ENCODE measurements around the gene RALGPS2. TPM values are rescaled to one million over a fixed set of nuclear protein-coding genes. Genes with fewer than 3 reads are reported as not detected.
"Not testable (repeated sequence)": the region's sequence is repeated elsewhere in the genome, so short reads cannot be mapped to it uniquely, and the experiment has no call there.

Gene RALGPS2
- total RNA-seq, 2 experiments from 2014 or later: 3.5 to 5.5 TPM

DNA sequence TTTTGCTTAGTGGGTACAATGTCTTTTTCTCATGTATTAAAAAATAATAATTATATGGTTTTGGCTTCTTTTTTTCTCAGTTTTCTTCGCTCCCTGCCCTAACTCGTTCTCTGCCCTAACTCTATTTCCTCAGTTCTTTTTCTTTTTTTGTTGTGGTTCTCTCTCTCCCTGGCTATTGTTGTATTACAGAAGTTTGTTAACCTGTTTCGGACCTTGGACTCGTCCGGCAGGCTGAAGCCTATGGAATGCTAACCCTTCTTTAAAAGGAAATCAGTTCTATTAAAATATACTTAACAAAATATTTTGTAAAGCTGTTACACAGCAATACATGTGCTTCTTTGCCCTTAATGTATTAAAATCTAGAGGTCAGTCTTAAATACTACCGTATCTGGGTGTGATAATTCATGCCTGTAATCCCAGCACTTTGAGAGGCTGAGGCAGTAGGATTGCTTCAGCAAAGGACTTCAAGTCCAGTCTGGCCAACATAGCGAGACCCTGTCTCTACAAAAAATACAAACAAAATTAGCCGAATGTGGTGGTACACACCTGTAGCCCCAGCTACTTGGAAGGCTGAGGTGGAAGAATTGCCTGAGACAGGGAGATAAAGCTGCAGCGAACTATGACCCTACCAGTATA, 81.7 kb downstream of the RALGPS2 start:
- Mint-ChIP-seq H3K36me3 (ENCODE audit: low read depth) (no peaks in the 10 kb centered on the region), H3K27me3 (no peaks in the 10 kb centered on the region), H3K4me1 (no peaks in the 10 kb centered on the region), H3K9me3 (no peaks in the 10 kb centered on the region), H3K4me3 (no peak overlapping the region), H3K27ac (no peak overlapping the region)
- ChIA-PET POLR2A (no interaction called here), CTCF (no interaction called here)
- DNase-seq: no peak

DNA sequence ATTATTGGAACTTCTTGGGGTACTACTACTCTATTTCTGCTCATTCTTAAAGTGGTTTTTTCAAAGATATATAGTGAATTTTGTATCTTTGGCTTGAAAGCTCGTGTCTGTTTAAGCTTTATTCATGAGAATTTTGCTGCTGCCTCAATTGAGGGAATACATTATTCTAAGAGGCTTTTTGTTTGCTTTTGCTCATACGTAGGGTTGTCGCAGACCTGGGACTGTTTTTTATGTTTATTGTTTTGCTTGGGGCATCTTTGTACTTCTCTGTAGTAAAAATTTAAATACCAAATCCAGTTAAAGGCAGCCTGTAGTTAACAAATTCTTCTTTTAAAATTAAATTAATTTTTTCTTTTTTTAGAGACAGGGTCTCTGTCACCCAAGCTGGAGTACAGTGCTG, 83.5 kb downstream of the RALGPS2 start:
- H3K27ac Mint-ChIP-seq: no peak overlapping the region
- no peaks in the 10 kb centered on the region for H3K4me1 Mint-ChIP-seq
- CTCF ChIA-PET: no interaction called here
- POLR2A ChIA-PET: no interaction called here
- no peaks in the 10 kb centered on the region for H3K27me3 Mint-ChIP-seq
- no peak for DNase-seq
- H3K36me3 Mint-ChIP-seq (ENCODE audit: low read depth): no peaks in the 10 kb centered on the region
- no peak overlapping the region for H3K4me3 Mint-ChIP-seq
- H3K9me3 Mint-ChIP-seq: no peaks in the 10 kb centered on the region

DNA sequence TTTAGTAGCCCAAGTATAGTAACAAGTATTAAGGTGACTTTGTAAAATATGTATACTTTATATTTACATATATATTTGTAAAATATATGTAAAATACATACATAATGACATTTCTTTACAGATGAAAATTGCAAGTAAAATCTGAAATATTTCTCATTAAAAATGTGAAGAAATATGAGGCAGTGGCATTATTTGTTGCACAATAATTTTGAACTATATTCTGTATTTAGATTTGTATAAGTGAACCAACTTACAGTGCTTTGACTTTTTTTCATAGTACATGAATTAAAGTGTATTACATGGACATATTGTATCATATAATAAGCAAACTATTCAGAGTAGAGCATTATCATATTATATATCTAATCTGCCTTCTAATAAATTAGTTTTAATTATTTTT, 85.5 kb downstream of the RALGPS2 start:
- H3K36me3 Mint-ChIP-seq (ENCODE audit: low read depth): no peaks in the 10 kb centered on the region
- no peaks in the 10 kb centered on the region for H3K4me1 Mint-ChIP-seq
- no peak for DNase-seq
- no peak overlapping the region for H3K4me3 Mint-ChIP-seq
- H3K9me3 Mint-ChIP-seq: no peaks in the 10 kb centered on the region
- H3K27ac Mint-ChIP-seq: no peak overlapping the region
- POLR2A ChIA-PET: no interaction called here
- CTCF ChIA-PET: no interaction called here
- H3K27me3 Mint-ChIP-seq: no peaks in the 10 kb centered on the region

DNA sequence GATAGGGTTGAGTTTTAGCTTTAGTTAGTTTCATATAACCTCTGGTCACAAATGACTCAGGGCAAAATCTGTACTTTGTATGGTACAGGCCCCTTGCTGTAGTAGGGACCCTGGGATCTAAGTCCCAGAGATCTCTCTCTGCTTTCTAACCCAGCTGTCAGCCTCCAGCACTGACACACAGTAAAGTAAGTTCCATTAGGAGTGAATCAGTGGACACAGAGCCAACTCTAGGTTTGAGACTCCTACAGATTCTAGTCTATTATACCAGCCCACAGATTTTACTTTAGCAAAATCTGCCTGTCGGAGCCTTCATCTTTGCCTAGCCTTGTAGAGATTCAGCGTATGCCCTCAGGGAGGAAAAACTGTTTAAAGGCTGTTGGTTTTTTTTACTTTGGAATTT, 93.4 kb downstream of the RALGPS2 start:
- no peak for DNase-seq
- H3K27ac Mint-ChIP-seq: no peak overlapping the region
- POLR2A ChIA-PET: no interaction called here
- H3K36me3 Mint-ChIP-seq (ENCODE audit: low read depth): no peaks in the 10 kb centered on the region
- CTCF ChIA-PET: no interaction called here
- no peaks in the 10 kb centered on the region for H3K27me3 Mint-ChIP-seq
- H3K4me3 Mint-ChIP-seq: no peak overlapping the region
- no peaks in the 10 kb centered on the region for H3K9me3 Mint-ChIP-seq
- no peaks in the 10 kb centered on the region for H3K4me1 Mint-ChIP-seq

DNA sequence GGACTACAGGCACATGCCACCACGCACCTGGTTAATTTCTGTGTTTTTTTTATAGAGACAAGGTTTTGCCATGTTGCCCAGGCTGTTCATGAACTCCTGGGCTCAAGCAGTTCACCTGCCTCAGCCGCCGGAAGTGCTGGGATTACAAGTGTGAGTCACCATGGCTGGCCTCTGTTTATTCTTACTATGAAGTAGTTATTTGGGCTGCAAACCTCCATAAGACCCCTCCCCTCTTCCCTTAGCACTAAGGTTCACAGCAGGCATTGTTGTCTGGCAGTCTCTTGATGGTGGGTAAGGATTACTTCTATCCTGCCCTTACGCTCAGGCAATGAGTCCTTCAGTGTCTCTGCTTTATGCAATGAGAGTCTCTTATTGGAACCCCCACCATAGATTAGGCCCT, 94.1 kb downstream of the RALGPS2 start:
- Mint-ChIP-seq H3K4me3 (no peak overlapping the region), H3K9me3 (no peaks in the 10 kb centered on the region), H3K27ac (no peak overlapping the region), H3K27me3 (no peaks in the 10 kb centered on the region), H3K36me3 (ENCODE audit: low read depth) (no peaks in the 10 kb centered on the region), H3K4me1 (no peaks in the 10 kb centered on the region)
- POLR2A ChIA-PET: no interaction called here
- DNase-seq: no peak
- CTCF ChIA-PET: interaction anchor here (1.7 kb wide), 1 partner anchor 11 kb away, joined by 4 read pairs; no protein-coding TSS in a partner anchor

DNA sequence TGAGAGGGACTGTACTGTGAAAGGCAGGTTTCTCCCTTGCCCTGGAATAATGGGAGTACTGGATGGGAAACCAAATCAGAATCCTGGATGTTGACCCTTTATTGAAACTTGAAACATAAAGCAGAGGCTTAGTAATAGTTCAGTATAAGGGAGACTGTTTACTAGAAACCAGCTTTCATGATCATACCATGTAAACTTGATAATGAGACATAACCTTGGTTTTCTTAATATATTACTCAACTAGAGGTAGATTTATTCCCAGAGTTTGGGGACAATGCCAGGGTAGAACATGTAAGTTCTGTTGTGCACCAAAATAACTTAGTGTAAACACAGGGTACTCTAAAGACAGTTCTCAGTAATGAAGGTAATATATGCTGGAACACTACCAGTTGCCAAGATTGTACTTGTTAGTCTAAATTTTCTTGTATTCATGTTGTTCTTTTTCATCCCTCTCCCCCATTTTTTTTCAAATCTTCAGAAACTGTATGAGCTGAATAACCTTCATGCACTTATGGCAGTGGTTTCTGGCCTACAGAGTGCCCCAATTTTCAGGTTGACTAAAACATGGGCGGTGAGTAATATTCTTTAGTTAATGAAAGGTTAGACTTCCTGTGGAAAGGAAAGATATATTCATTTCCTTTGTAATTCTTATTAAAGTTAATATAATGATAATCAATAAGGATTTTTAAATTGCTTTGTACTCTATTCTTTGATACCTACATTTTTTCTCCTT, 96.3 kb downstream of the RALGPS2 start:
- H3K27me3 Mint-ChIP-seq: no peaks in the 10 kb centered on the region
- ChIA-PET POLR2A (interaction anchor here (0.6 kb wide), 1 partner anchor 9 kb away, joined by 9 read pairs; no protein-coding TSS in a partner anchor), CTCF (no interaction called here)
- no peak for DNase-seq
- no peaks in the 10 kb centered on the region for H3K9me3 Mint-ChIP-seq
- H3K4me3 Mint-ChIP-seq: no peak overlapping the region
- H3K4me1 Mint-ChIP-seq: no peaks in the 10 kb centered on the region
- no peaks in the 10 kb centered on the region for H3K36me3 Mint-ChIP-seq (ENCODE audit: low read depth)
- no peak overlapping the region for H3K27ac Mint-ChIP-seq

DNA sequence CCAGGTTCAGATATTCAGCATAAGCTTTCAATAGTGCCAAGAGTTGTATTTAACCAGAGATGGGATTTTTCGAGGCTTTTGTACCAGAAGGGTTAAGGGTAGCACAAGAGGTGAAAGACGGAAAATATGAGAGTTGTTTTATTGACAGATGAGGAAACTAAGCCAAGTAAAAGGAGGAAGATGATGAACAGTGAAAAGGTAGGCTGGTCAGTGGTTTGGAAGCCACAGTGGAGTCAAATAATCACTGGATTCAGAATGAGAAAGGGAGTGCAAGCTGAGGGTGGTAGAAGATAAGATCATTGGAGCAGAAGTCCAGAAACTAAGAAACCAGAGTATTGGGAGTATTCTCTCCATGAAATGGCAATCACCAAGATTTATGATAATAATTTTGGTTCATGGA, 100.1 kb downstream of the RALGPS2 start:
- Mint-ChIP-seq H3K4me3 (no peak overlapping the region), H3K36me3 (ENCODE audit: low read depth) (no peaks in the 10 kb centered on the region), H3K27me3 (no peaks in the 10 kb centered on the region), H3K27ac (no peak overlapping the region), H3K9me3 (no peaks in the 10 kb centered on the region), H3K4me1 (no peaks in the 10 kb centered on the region)
- ChIA-PET CTCF (interaction anchor here (0.6 kb wide), 1 partner anchor 13 kb away, joined by 3 read pairs; no protein-coding TSS in a partner anchor), POLR2A (no interaction called here)
- no peak for DNase-seq

DNA sequence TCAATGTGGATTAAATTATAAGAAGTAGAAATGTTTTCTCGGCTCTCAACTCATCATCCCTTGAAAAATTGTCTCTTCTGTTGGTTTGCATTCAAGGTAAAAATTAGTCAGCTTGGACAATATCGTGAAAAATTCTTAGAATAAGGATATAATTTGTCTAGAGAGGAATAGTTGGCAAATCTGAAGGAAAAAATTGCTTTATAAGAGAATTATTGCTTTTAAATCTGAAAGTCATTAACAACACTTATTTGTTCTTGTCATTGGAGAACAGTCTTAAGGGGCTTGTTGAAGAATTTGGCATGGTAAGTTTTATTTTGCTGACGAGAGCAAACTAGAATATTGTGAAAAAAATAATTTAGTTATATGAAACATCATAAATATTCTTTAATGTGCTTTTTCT, 119.4 kb downstream of the RALGPS2 start:
- no peak overlapping the region for H3K27ac Mint-ChIP-seq
- peaks cover 3% of the 10 kb centered on the region for H3K9me3 Mint-ChIP-seq
- CTCF ChIA-PET: no interaction called here
- H3K27me3 Mint-ChIP-seq: no peaks in the 10 kb centered on the region
- H3K4me1 Mint-ChIP-seq: no peaks in the 10 kb centered on the region
- H3K4me3 Mint-ChIP-seq: no peak overlapping the region
- H3K36me3 Mint-ChIP-seq (ENCODE audit: low read depth): no peaks in the 10 kb centered on the region
- POLR2A ChIA-PET: no interaction called here
- no peak for DNase-seq

DNA sequence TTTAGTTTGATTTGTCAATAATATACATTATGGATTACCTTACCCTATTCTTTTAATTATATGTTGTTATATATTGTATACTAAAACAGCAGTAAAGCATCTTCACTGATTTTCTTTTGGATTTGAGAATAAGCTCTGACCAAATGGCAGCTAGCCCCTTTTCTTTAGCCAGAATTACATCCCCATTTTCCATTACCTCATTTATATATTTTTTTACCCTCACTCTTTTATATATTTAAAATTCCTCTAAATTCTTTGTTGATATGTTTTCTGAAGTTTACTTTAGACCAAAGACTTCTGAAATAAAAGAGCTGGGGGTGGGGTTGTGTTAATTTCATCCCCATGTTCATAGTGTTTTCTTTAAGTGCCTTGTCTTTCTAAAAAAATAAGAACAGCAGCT, 121.3 kb downstream of the RALGPS2 start:
- no peak overlapping the region for H3K27ac Mint-ChIP-seq
- DNase-seq: no peak
- H3K4me1 Mint-ChIP-seq: no peaks in the 10 kb centered on the region
- POLR2A ChIA-PET: no interaction called here
- no peak overlapping the region for H3K4me3 Mint-ChIP-seq
- H3K27me3 Mint-ChIP-seq: no peaks in the 10 kb centered on the region
- no peaks in the 10 kb centered on the region for H3K9me3 Mint-ChIP-seq
- CTCF ChIA-PET: no interaction called here
- no peaks in the 10 kb centered on the region for H3K36me3 Mint-ChIP-seq (ENCODE audit: low read depth)

DNA sequence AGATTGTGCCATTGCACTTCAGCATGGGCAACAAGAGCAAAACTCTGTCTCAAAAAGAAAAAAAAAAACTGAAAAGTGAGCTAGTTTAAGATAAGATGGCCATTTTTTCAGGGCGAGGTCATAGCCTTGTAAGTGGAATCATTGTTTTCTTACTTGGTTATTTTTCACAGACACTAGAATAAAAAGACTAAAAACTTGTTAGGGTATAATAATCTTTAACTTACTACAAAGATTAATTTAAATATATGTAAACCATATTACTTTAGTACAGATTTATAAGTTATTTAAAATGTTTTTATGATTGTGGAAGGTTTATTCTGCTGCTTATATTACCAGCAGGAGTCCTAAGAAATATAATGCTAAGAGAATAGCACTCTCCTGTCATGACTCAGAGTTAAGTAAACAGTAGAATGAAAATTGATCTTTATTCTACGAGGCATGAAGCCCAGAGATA, 122.4 kb downstream of the RALGPS2 start:
- no peak overlapping the region for H3K27ac Mint-ChIP-seq
- H3K4me3 Mint-ChIP-seq: no peak overlapping the region
- no peaks in the 10 kb centered on the region for H3K36me3 Mint-ChIP-seq (ENCODE audit: low read depth)
- ChIA-PET POLR2A (no interaction called here), CTCF (interaction anchor here (0.6 kb wide), 2 partner anchors 21 to 415 kb away, joined by 3 read pairs; no protein-coding TSS in a partner anchor)
- H3K4me1 Mint-ChIP-seq: no peaks in the 10 kb centered on the region
- no peaks in the 10 kb centered on the region for H3K9me3 Mint-ChIP-seq
- no peak for DNase-seq
- H3K27me3 Mint-ChIP-seq: no peaks in the 10 kb centered on the region

DNA sequence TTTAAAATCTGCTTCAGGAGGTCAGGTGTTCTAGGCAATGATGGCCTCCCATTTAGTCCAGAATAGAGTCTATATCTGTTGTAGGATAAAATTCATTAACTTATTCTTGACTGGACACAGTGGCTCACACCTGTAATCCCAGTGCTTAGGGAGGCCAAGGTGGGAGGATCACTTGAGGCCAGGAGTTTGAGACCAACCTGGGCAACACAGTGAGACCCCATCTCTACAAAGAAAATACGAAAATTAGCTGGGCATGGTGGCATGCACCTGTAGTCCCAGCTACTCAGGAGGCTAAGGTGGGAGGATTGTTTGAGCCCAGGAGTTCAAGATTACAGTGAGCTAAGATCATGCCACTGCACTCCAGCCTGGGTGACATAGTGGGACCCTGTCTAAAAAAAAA, 122.9 kb downstream of the RALGPS2 start:
- H3K4me3 Mint-ChIP-seq; H3K36me3 Mint-ChIP-seq (ENCODE audit: low read depth); H3K27me3 Mint-ChIP-seq; DNase-seq; H3K27ac Mint-ChIP-seq; H3K4me1 Mint-ChIP-seq; H3K9me3 Mint-ChIP-seq: not testable (repeated sequence)
- ChIA-PET POLR2A (interaction anchor here (0.6 kb wide), 1 partner anchor 547 kb away, joined by 3 read pairs; no protein-coding TSS in a partner anchor), CTCF (interaction anchor here (0.6 kb wide), 2 partner anchors 20 to 415 kb away, joined by 3 read pairs; no protein-coding TSS in a partner anchor)

DNA sequence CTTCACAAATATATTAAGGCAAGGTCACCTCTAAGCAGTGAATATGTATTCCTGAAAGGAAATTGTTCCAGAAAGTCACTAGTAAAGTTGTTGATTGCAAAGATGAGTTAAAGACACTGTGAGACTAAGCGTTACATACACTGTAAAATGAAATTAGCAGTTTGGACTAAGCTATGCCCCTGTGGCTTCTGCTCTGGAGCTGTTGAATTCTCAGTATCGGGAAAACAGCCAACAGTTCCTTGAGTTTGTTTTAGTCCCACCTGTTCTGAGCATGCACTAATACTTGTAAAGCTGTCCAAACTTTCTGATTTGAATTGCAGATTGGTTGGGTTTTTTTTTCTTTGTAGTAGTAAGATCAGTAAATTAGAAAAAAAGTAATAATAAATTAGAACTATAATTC, 124.9 kb downstream of the RALGPS2 start:
- CTCF ChIA-PET: no interaction called here
- Mint-ChIP-seq H3K9me3 (no peaks in the 10 kb centered on the region), H3K27ac (no peak overlapping the region)

DNA sequence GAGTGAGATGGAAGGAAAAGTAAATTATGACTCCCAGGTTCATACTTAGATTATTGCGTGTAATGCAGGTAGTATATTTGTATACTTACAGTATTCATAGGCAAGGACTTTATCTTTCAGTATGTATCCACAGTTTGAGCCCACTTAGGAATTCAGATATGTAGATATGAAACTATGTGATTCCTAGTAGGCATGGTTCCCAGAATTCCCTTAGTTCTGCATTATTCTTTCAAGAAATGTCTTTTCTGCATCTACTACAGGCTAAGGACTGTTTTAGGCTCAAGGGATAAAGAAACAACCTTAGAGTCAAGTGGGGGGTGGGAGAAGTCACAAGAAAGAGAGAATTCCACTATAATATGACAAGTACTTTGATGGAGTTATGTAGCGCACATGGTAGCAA, 132.1 kb downstream of the RALGPS2 start:
- no peak overlapping the region for H3K4me3 Mint-ChIP-seq
- no peaks in the 10 kb centered on the region for H3K36me3 Mint-ChIP-seq (ENCODE audit: low read depth)
- no peaks in the 10 kb centered on the region for H3K4me1 Mint-ChIP-seq
- no peaks in the 10 kb centered on the region for H3K27me3 Mint-ChIP-seq
- POLR2A ChIA-PET: no interaction called here
- H3K27ac Mint-ChIP-seq: no peak overlapping the region
- no peaks in the 10 kb centered on the region for H3K9me3 Mint-ChIP-seq
- CTCF ChIA-PET: no interaction called here
- no peak for DNase-seq

More for the DNA sequence above, 124.9 kb downstream of the RALGPS2 start:
- POLR2A ChIA-PET: no interaction called here
- Mint-ChIP-seq H3K36me3 (ENCODE audit: low read depth) (no peaks in the 10 kb centered on the region), H3K4me3 (no peak overlapping the region), H3K4me1 (no peaks in the 10 kb centered on the region), H3K27me3 (no peaks in the 10 kb centered on the region)
- DNase-seq: no peak

DNA sequence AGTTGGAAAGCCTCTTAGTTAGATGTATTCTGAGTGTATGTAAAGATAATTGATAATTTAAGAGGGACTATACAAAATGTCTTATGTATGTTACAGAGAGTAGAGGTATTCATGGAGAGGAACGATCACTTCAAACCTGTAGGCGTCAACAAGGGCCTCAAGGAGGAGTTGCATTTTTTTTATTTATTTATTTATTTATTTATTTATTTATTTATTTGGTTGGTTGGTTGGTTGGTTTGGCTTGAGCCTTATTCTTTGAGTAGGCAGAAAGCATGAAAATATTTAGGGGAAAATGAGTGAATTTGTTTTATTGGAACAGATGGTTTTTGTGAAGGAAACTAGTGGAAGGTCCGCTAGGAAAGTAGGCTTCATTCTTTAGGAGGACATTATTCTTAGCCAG, 137.4 kb downstream of the RALGPS2 start:
- H3K9me3 Mint-ChIP-seq: no peaks in the 10 kb centered on the region
- H3K27ac Mint-ChIP-seq: no peak overlapping the region
- POLR2A ChIA-PET: no interaction called here
- no peaks in the 10 kb centered on the region for H3K36me3 Mint-ChIP-seq (ENCODE audit: low read depth)
- H3K4me3 Mint-ChIP-seq: no peak overlapping the region
- no peak for DNase-seq
- CTCF ChIA-PET: interaction anchor here (1.4 kb wide), 1 partner anchor 11 kb away, joined by 3 read pairs; no protein-coding TSS in a partner anchor
- H3K27me3 Mint-ChIP-seq: no peaks in the 10 kb centered on the region
- H3K4me1 Mint-ChIP-seq: peaks cover 3% of the 10 kb centered on the region

All from activated CD4-positive, alpha-beta T cell treated with anti-CD3 and anti-CD28 coated beads, Interleukin-2, amount 10 ng/mL, durations not matched to agents 7 days and 5 days (primary cell).